ENCODE measurements around the gene C3orf18. TPM values are rescaled to one million over a fixed set of nuclear protein-coding genes. Genes with fewer than 3 reads are reported as not detected.

Gene C3orf18
- 12.3 TPM for polyA plus RNA-seq (2013, experiment 1 of 2)
- 10.0 TPM for polyA plus RNA-seq (2013, experiment 2 of 2)

- 6 to 7% methylated on average over 36 to 37 of the region's 53 CpGs for WGBS, 2 experiments (ENCODE audit: insufficient coverage in 2 of 2)
- Histone ChIP-seq H3K4me1 (ENCODE audit: control insufficient read depth, insufficient read depth, low read length, poor library complexity, severe bottlenecking) (peaks cover 5% of the 10 kb centered on the region), H3K9me3 (ENCODE audit: control insufficient read depth, low read length) (no peaks in the 10 kb centered on the region), H3K4me3 (ENCODE audit: extremely low read depth, insufficient read depth, low read length, poor library complexity, severe bottlenecking) (peak within 1 kb of the TSS; percentile 90), H3K36me3 (ENCODE audit: control insufficient read depth, insufficient read depth, low read length) (no peaks in the 10 kb centered on the region), H3K27ac (ENCODE audit: low read depth, low read length, severe bottlenecking) (no peak within 1 kb of the TSS)
Observed at GRCh38 chr3:50567386-50568167, at the start of gene C3orf18. C3orf18 (minus strand) TSS chr3:50567747; CDS start chr3:50565699, 2,048 bp downstream.

- WGBS, 2 experiments (ENCODE audit: insufficient coverage in 2 of 2) = 1% methylated on average over 9 to 10 of the region's 22 CpGs
- peak overlapping the region; percentile 62 for H3K4me3 ChIP-seq (ENCODE audit: extremely low read depth, insufficient read depth, low read length, poor library complexity, severe bottlenecking)
- no peaks in the 10 kb centered on the region for H3K36me3 ChIP-seq (ENCODE audit: control insufficient read depth, insufficient read depth, low read length)
- H3K9me3 ChIP-seq (ENCODE audit: control insufficient read depth, low read length) = no peaks in the 10 kb centered on the region
- peak overlapping the region; percentile 59 for H3K27ac ChIP-seq (ENCODE audit: low read depth, low read length, severe bottlenecking)
- peaks cover 14% of the 10 kb centered on the region for H3K4me1 ChIP-seq (ENCODE audit: control insufficient read depth, insufficient read depth, low read length, poor library complexity, severe bottlenecking)
Observed at GRCh38 chr3:50616770-50617095, 49.2 kb upstream of the C3orf18 start.

GRCh38 chr3:50616003-50616769 is 48.6 kb upstream of the C3orf18 start:
- Histone ChIP-seq H3K4me3 (ENCODE audit: extremely low read depth, insufficient read depth, low read length, poor library complexity, severe bottlenecking) (peak overlapping the region; percentile 62), H3K4me1 (ENCODE audit: control insufficient read depth, insufficient read depth, low read length, poor library complexity, severe bottlenecking) (peaks cover 15% of the 10 kb centered on the region), H3K9me3 (ENCODE audit: control insufficient read depth, low read length) (no peaks in the 10 kb centered on the region), H3K27ac (ENCODE audit: low read depth, low read length, severe bottlenecking) (peak overlapping the region; percentile 59), H3K36me3 (ENCODE audit: control insufficient read depth, insufficient read depth, low read length) (no peaks in the 10 kb centered on the region)
- WGBS, 2 experiments (ENCODE audit: insufficient coverage in 2 of 2) = 5 to 6% methylated on average over 17 to 19 of the region's 24 CpGs

GRCh38 chr3:50615190-50615589 is 47.6 kb upstream of the C3orf18 start:
- H3K36me3 ChIP-seq (ENCODE audit: control insufficient read depth, insufficient read depth, low read length) = no peaks in the 10 kb centered on the region
- H3K27ac ChIP-seq (ENCODE audit: low read depth, low read length, severe bottlenecking) = no peak overlapping the region
- H3K4me3 ChIP-seq (ENCODE audit: extremely low read depth, insufficient read depth, low read length, poor library complexity, severe bottlenecking) = no peak overlapping the region
- WGBS, 2 experiments (ENCODE audit: insufficient coverage in 2 of 2) = 40 to 41% methylated on average over 1 of the region's 1 CpG
- no peaks in the 10 kb centered on the region for H3K9me3 ChIP-seq (ENCODE audit: control insufficient read depth, low read length)
- H3K4me1 ChIP-seq (ENCODE audit: control insufficient read depth, insufficient read depth, low read length, poor library complexity, severe bottlenecking) = peaks cover 21% of the 10 kb centered on the region

GRCh38 chr3:50612970-50613846 is 45.7 kb upstream of the C3orf18 start:
- H3K27ac ChIP-seq (ENCODE audit: low read depth, low read length, severe bottlenecking) = peak overlapping the region; percentile 93
- no peaks in the 10 kb centered on the region for H3K9me3 ChIP-seq (ENCODE audit: control insufficient read depth, low read length)
- H3K4me1 ChIP-seq (ENCODE audit: control insufficient read depth, insufficient read depth, low read length, poor library complexity, severe bottlenecking) = peaks cover 21% of the 10 kb centered on the region
- WGBS, 2 experiments (ENCODE audit: insufficient coverage in 2 of 2) = 62 to 70% methylated on average over 5 of the region's 6 CpGs
- no peak overlapping the region for H3K4me3 ChIP-seq (ENCODE audit: extremely low read depth, insufficient read depth, low read length, poor library complexity, severe bottlenecking)
- H3K36me3 ChIP-seq (ENCODE audit: control insufficient read depth, insufficient read depth, low read length) = no peaks in the 10 kb centered on the region

DNA sequence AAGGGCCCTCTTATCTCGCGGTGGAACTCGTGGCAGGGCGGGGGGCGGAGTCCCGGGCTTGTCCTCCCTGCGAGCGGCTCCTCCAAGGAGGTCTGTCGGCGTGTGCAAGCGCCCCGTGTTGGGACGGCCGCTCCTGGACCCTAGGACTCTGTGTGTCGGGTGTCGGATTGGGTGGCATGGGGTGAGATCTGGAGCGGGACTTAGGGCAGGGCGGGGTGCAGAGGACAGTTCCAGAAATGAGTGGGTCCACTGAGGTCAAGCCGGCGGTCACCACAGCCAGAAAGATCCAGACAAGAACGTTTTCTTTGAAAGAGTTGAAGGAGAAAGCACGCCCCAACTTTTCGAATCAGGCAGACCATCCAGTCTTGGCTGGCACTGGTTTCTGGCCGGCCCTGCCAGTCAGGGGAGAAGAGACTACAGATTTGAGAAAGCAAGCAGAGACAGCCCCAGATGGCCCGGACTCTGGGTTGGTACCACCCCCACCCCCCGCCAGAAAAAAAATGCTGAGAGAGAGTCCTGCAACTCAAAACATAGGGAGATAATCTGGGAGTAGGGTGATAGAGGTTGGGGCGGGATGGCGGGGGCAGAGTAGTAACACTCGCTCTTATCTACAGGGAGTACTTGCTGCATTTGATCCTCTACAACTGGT is 44.8 kb upstream of the C3orf18 start:
- peaks cover 3% of the 10 kb centered on the region for H3K36me3 ChIP-seq (ENCODE audit: control insufficient read depth, insufficient read depth, low read length)
- no peaks in the 10 kb centered on the region for H3K9me3 ChIP-seq (ENCODE audit: control insufficient read depth, low read length)
- WGBS, 2 experiments (ENCODE audit: insufficient coverage in 2 of 2) = 14 to 16% methylated on average over 23 to 27 of the region's 29 CpGs
- H3K27ac ChIP-seq (ENCODE audit: low read depth, low read length, severe bottlenecking) = peak overlapping the region; percentile 93
- H3K4me1 ChIP-seq (ENCODE audit: control insufficient read depth, insufficient read depth, low read length, poor library complexity, severe bottlenecking) = peaks cover 21% of the 10 kb centered on the region
- H3K4me3 ChIP-seq (ENCODE audit: extremely low read depth, insufficient read depth, low read length, poor library complexity, severe bottlenecking) = peak overlapping the region; percentile 54

DNA sequence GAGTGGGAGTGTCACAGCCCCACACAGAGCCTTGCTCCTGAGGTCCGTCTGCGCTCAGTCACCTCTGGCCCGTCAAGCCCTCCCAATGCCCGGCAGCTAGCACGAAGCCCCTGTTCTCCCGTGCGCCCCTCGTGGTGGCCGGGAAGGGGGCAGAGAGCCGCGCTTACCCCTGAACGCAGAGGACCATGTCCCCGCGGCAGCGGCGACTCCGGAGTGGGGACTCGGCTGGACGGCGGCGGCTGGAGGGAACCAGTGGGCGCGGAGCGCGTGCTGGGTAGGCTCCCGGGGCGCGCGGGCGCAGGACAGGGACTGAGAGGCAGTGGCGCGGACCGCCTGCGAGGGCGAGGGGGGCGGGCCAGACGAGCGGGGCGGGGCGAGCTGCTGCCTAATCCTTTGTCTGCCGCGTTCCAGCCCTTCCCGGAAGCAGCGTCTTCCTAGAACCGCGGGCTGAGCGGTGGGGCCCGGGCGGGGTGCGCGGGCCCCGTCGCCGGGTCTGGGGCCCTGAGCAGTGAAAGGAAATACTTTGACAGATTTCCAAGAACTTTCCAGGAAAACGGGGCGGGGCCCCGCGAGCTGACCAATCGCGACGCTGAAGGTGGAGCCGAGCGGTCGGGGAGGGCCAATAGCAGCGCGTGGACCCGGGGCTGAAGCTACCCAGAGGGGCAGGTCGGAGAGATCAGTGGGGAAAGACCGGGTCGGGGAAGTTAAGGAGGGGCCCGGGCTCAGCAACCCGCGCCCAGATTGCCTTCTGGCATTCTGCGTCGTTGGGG is 44.1 kb upstream of the C3orf18 start, which contains the start of gene CISH:
CISH (minus strand) TSS at position 311 of the 770 bp plus-strand sequence; CDS start at position 187, 124 bp downstream.
- peaks cover 3% of the 10 kb centered on the region for H3K36me3 ChIP-seq (ENCODE audit: control insufficient read depth, insufficient read depth, low read length)
- 1% methylated on average over 66 to 71 of the region's 75 CpGs for WGBS, 2 experiments (ENCODE audit: insufficient coverage in 2 of 2)
- H3K9me3 ChIP-seq (ENCODE audit: control insufficient read depth, low read length) = no peaks in the 10 kb centered on the region
- H3K4me3 ChIP-seq (ENCODE audit: extremely low read depth, insufficient read depth, low read length, poor library complexity, severe bottlenecking) = peak within 1 kb of the TSS; percentile 54
- H3K4me1 ChIP-seq (ENCODE audit: control insufficient read depth, insufficient read depth, low read length, poor library complexity, severe bottlenecking) = peaks cover 21% of the 10 kb centered on the region
- H3K27ac ChIP-seq (ENCODE audit: low read depth, low read length, severe bottlenecking) = peak within 1 kb of the TSS; percentile 93

DNA sequence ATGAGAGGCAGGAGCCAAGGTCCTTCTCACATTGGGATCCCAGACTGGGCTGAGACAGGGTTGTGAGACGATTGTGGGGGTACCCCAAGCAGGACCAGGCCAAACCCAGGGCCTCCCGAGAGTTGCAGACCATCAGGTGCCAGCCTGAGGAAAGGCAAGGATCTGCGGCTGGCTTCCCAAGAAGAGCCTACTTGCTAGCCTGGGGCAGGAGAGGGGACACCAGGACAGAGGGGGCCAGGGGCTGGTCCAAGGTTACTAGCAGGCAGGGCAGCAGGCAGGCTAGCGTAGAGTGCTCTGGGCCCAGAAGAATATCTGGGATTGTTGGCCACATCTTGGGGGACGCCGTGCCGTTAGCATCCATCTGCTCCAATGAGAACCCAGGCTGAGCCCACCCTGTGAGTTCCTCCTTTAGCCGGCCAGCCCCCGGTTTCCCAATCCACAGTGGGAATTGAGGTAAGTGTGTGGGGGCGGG is 43.5 kb upstream of the C3orf18 start:
- Histone ChIP-seq H3K4me3 (ENCODE audit: extremely low read depth, insufficient read depth, low read length, poor library complexity, severe bottlenecking) (peak overlapping the region; percentile 54), H3K9me3 (ENCODE audit: control insufficient read depth, low read length) (no peaks in the 10 kb centered on the region), H3K27ac (ENCODE audit: low read depth, low read length, severe bottlenecking) (peak overlapping the region; percentile 93), H3K36me3 (ENCODE audit: control insufficient read depth, insufficient read depth, low read length) (peaks cover 3% of the 10 kb centered on the region), H3K4me1 (ENCODE audit: control insufficient read depth, insufficient read depth, low read length, poor library complexity, severe bottlenecking) (peaks cover 16% of the 10 kb centered on the region)
- 51 to 75% methylated on average over 8 of the region's 10 CpGs for WGBS, 2 experiments (ENCODE audit: insufficient coverage in 2 of 2)

DNA sequence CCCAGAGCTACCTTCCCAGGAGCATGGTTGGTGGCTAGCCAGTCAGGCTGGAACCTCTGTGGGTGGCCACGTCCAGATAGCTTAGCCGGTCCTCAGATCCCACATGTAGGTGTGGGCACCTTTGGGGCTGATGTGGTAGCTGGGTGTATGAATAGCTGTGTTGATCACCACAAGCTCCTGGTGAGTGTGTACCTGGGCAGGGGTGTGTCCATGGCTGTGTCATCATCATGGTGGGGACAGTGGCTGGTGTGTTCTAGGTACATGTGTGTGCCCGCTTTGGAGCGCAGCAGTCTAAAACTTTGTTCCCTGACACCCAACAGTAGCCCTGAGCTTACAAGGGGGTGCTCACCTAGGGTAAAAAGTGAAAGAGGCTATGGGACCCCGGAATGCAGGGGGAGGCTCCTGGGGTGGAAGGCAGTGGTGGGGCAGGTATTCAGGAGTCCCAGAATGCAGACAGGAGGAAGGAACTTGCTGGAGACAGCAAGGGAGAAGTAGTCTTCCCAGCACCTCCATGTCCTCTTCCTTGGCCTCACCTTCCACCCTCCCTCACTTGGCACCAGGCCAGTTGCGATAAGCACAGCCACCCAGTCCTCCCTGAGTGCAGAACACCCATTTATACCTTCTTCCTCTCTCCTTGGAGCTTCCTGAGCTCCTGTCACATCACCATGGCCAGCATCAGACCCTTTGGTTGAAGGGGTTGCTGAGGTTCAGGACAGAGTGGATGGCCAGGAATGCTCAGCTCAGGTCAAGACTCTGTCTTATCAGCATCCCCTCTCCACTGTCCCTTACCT is 42.8 kb upstream of the C3orf18 start:
- Histone ChIP-seq H3K4me3 (ENCODE audit: extremely low read depth, insufficient read depth, low read length, poor library complexity, severe bottlenecking) (peak overlapping the region; percentile 54), H3K9me3 (ENCODE audit: control insufficient read depth, low read length) (no peaks in the 10 kb centered on the region), H3K4me1 (ENCODE audit: control insufficient read depth, insufficient read depth, low read length, poor library complexity, severe bottlenecking) (peaks cover 16% of the 10 kb centered on the region), H3K36me3 (ENCODE audit: control insufficient read depth, insufficient read depth, low read length) (peaks cover 3% of the 10 kb centered on the region), H3K27ac (ENCODE audit: low read depth, low read length, severe bottlenecking) (no peak overlapping the region)
- WGBS, 2 experiments (ENCODE audit: insufficient coverage in 2 of 2) = 96 to 97% methylated on average over 5 of the region's 6 CpGs
